HepG2 (cell line): Measurements from ENCODE around the gene MRPS11. TPM values are rescaled to one million over a fixed set of nuclear protein-coding genes. Genes with fewer than 3 reads are reported as not detected.
A peak's percentile ranks its signal among the peaks of the same experiment; 100 is the strongest.

ENCODE experiments used
- ATAC-seq: fragments of 200-7000 bp; cut with Tn5 transposase; 3 replicates; pipeline ENCODE4 v1.9.1; 2020; ENCODE audit warnings: mild to moderate bottlenecking, moderate library complexity
- Bru-seq: library from RNA; stranded (reverse); fragments of 400-500 nt; gene quantifications from one replicate; lab custom pipeline; 2021; lab: Mats Ljungman, UMichigan
- BruChase-seq, 2 experiments: library from RNA; stranded (reverse); fragments of 400-500 nt; gene quantifications; one replicate each; lab custom pipeline; 2021; lab: Mats Ljungman, UMichigan
- BruUV-seq: library from RNA; stranded (reverse); fragments of 400-500 nt; replicated peaks from 2 replicates; lab custom pipeline; 2021; lab: Mats Ljungman, UMichigan
- CTCF ChIA-PET: fragments of 300-600 bp; formaldehyde crosslinking; extraction: SDS; loops from one replicate; lab custom pipeline; 2021; ENCODE audit warnings: low total read pairs, inconsistent platforms, low intra/inter-chr PET ratio; lab: Yijun Ruan, JAX
- POLR2A ChIA-PET: fragments of 350-600 bp; sonication (Branson Sonifier 250); formaldehyde crosslinking; loops from one replicate; lab custom pipeline; 2020; ENCODE audit warnings: antibody characterized with exemption, inconsistent platforms; lab: Yijun Ruan, JAX
- DNase-seq: peaks from one replicate; pipeline ENCODE4 v3.0.0-alpha.2; 2015; ENCODE audit warnings: low spot score
- FAIRE-seq: peaks from 3 replicates; lab custom pipeline; 2011; peaks lifted over from hg19 to GRCh38; lab: Jason Lieb, UNC
- H2AFZ ChIP-seq: one replicate; pipeline ENCODE4 v1.6.1; 2011; ENCODE audit warnings: low read length, inconsistent platforms
- H3K27ac ChIP-seq: fragments of 300-600 bp; 3 replicates; pipeline ENCODE4 v1.8.0; 2011; ENCODE audit warnings: mixed run types, mild to moderate bottlenecking, mixed read lengths, low read length, inconsistent platforms; ENCODE audit not compliant: insufficient read depth; ENCODE audit errors: extremely low read length
- H3K27me3 ChIP-seq, 2 experiments: fragments of 200-600 bp in 1 of 2; 2 replicates in 1 of 2; 3 replicates in 1 of 2; pipeline versions ENCODE4 v1.6.0 to v1.8.0; 2011; ENCODE audit warnings: low read length in 2 of 2, mild to moderate bottlenecking in 2 of 2, moderate library complexity in 2 of 2, inconsistent platforms in 1 of 2; ENCODE audit not compliant: insufficient read depth in 2 of 2, control insufficient read depth in 1 of 2
- H3K36me3 ChIP-seq, 2 experiments: fragments of 200-600 bp in 1 of 2; replicated peaks in 1 of 2; 2 replicates in 1 of 2; 3 replicates in 1 of 2; pipeline versions ENCODE4 v1.5.1 to v1.8.0; 2011; ENCODE audit warnings: low read length in 2 of 2, inconsistent platforms in 1 of 2; ENCODE audit not compliant: insufficient read depth in 2 of 2, control insufficient read depth in 1 of 2
- H3K4me1 ChIP-seq: 2 replicates; pipeline ENCODE4 v1.5.1; 2012; ENCODE audit warnings: low read length, inconsistent platforms; ENCODE audit not compliant: insufficient read depth
- H3K4me2 ChIP-seq: 2 replicates; pipeline ENCODE4 v1.6.0; 2011; ENCODE audit warnings: low read depth, low read length, inconsistent platforms
- H3K4me3 ChIP-seq, 3 experiments: fragments of 200-600 bp in 1 of 3; sonication (generic), shearing (Covaris generic) in 1 of 3; replicated peaks in 1 of 3; 2 replicates each; pipeline ENCODE4 v1.5.1; 2011 to 2016; ENCODE audit warnings: low read length in 3 of 3, inconsistent platforms in 2 of 3, low read depth in 2 of 3, mild to moderate bottlenecking in 2 of 3, control low read depth in 1 of 3, mixed read lengths in 1 of 3; ENCODE audit not compliant: insufficient read depth in 1 of 3
- H3K79me2 ChIP-seq: one replicate; pipeline ENCODE4 v1.6.1; 2011; ENCODE audit warnings: low read length, inconsistent platforms; ENCODE audit not compliant: insufficient read depth
- H3K9ac ChIP-seq: 2 replicates; pipeline ENCODE4 v1.6.0; 2011; ENCODE audit warnings: mild to moderate bottlenecking, low read depth, low read length, inconsistent platforms; ENCODE audit not compliant: insufficient read depth
- H3K9me3 ChIP-seq: 2 replicates; pipeline ENCODE4 v1.5.1; 2012; ENCODE audit warnings: mild to moderate bottlenecking, low read length
- H4K20me1 ChIP-seq: 2 replicates; pipeline ENCODE4 v1.6.0; 2011; ENCODE audit warnings: inconsistent platforms, mild to moderate bottlenecking, low read length, moderate library complexity; ENCODE audit not compliant: insufficient read depth
- FOXJ3 ChIP-seq: sonication (generic); formaldehyde crosslinking; IDR thresholded peaks from 2 replicates; pipeline ENCODE4 v1.4.0; 2020; ENCODE audit warnings: missing genetic modification reagents, mild to moderate bottlenecking, borderline replicate concordance
- HDAC6 ChIP-seq: fragments of 200-600 bp; sonication (generic); IDR thresholded peaks from 2 replicates; pipeline ENCODE4 v1.7.0; 2017; ENCODE audit warnings: mild to moderate bottlenecking, antibody characterized with exemption, low read length, low read depth
- HNRNPUL1 ChIP-seq: fragments of 200-400 bp; formaldehyde crosslinking; IDR thresholded peaks from 2 replicates; pipeline ENCODE4 v1.6.1; 2017; ENCODE audit warnings: low read depth, mild to moderate bottlenecking, low read length, moderate library complexity
- NKX3-1 ChIP-seq: sonication (generic); formaldehyde crosslinking; IDR thresholded peaks from 2 replicates; pipeline ENCODE4 v1.5.0; 2020; ENCODE audit warnings: missing genetic modification reagents
- ZNF136 ChIP-seq: sonication (generic); formaldehyde crosslinking; IDR thresholded peaks from 2 replicates; pipeline ENCODE4 v1.8.1; 2022; ENCODE audit warnings: low read depth, mild to moderate bottlenecking, moderate library complexity, missing genetic modification reagents
- ZNF382 ChIP-seq: sonication (generic); formaldehyde crosslinking; IDR thresholded peaks from 2 replicates; pipeline ENCODE4 v1.5.0; 2020; ENCODE audit warnings: missing genetic modification reagents, mild to moderate bottlenecking, borderline replicate concordance
- ZNF572 ChIP-seq: sonication (generic); formaldehyde crosslinking; IDR thresholded peaks from 2 replicates; pipeline ENCODE4 v1.5.1; 2020; ENCODE audit warnings: mild to moderate bottlenecking, missing genetic modification reagents
- WGBS: methylation state at CpG from one replicate; pipeline ENCODE4 v1.1.6; 2017; ENCODE audit warnings: low lambda C conversion rate; 5-methylcytosine and 5-hydroxymethylcytosine counted together
- in situ Hi-C: cut with HindIII; loops from 2 replicates; pipeline ENCODE4 v1.10.0; 2017; ENCODE audit warnings: low pct_unique_long_range_greater_than_20kb; ENCODE audit not compliant: extremely low pct_ligation_motif_present
- intact Hi-C: fragments of 100-400 bp; cut with micrococcal nuclease; formaldehyde crosslinking; loops from one replicate; pipeline ENCODE4 v1.10.0; 2022; ENCODE audit not compliant: unreplicated experiment
- long read RNA-seq, 2 experiments: library from RNA in 1 of 2; library from polyadenylated mRNA in 1 of 2; stranded (forward) in 1 of 2; unstranded in 1 of 2; transcript quantifications; one replicate each; pipeline ENCODE4 v2.0.0, GENCODE V29; 2019 to 2022
- polyA minus RNA-seq, 3 experiments: library from RNA; depleted of rRNA, polyadenylated mRNA; stranded (reverse); fragments of >200 nt; gene quantifications; 2 replicates each; pipeline ENCODE4 v1.2.3, GENCODE V29; 2011; ENCODE audit warnings: low replicate concordance in 1 of 3
- polyA plus RNA-seq, 8 experiments: library from polyadenylated mRNA; depleted of rRNA in 3 of 8; stranded (reverse) in 7 of 8; unstranded in 1 of 8; fragments of >200 nt; fragmentation: Illumina TruSeq in 4 of 8; extraction: Trizol in 4 of 8; gene quantifications; 2 replicates each; pipeline versions ENCODE4 v1.2.1 to v1.2.3, GENCODE V29; 2011 to 2016; ENCODE audit warnings: low read depth in 4 of 8, missing spikeins in 1 of 8, mixed read lengths in 1 of 8; ENCODE audit not compliant: insufficient read depth in 1 of 8
- total RNA-seq, 5 experiments: library from RNA; depleted of rRNA; stranded (reverse); fragments of >200 nt; fragmentation: Illumina TruSeq; extraction: Trizol; gene quantifications; 2 replicates each; pipeline ENCODE4 v1.2.3, GENCODE V29; 2016; ENCODE audit warnings: low read depth in 1 of 5
- TF ChIP-seq, protein P1 (sequence below): sonication (generic); formaldehyde crosslinking; IDR thresholded peaks from 2 replicates; pipeline ENCODE4 v1.4.0; 2020; ENCODE audit warnings: mild to moderate bottlenecking, low read depth, missing genetic modification reagents
- TF ChIP-seq, protein P2 (sequence below): sonication (generic); formaldehyde crosslinking; IDR thresholded peaks from 2 replicates; pipeline ENCODE4 v1.4.0; 2020; ENCODE audit warnings: missing genetic modification reagents

The MRPS11 gene
- total RNA-seq (2016; rRNA removed; fragmentation: Illumina TruSeq; extraction: Trizol) (72.7 and 94.1 TPM in 2 replicates), polyA plus RNA-seq (2011; rRNA removed) (47.7 and 50.1 TPM in 2 replicates), polyA minus RNA-seq (2011; rRNA and poly(A)+ RNA removed; ENCODE audit: low replicate concordance) (14.1 and 69.5 TPM in 2 replicates), Bru-seq, nascent RNA (percentile 81 among the genes with signal in this experiment), BruChase-seq, experiment 1, labeled RNA remaining after a 6-hour chase (percentile 70 among the genes with signal in this experiment), BruChase-seq, experiment 2, labeled RNA remaining after a 2-hour chase (percentile 80 among the genes with signal in this experiment)
- total RNA-seq (2016; cell fraction: cytosol; rRNA removed; fragmentation: Illumina TruSeq; extraction: Trizol; ENCODE audit: low read depth) = 19.0 and 20.2 TPM in 2 replicates
- 67.9 and 108 TPM in 2 replicates for total RNA-seq (2016; cell fraction: insoluble cytoplasmic fraction; rRNA removed; fragmentation: Illumina TruSeq; extraction: Trizol)
- total RNA-seq (2016; cell fraction: membrane; rRNA removed; fragmentation: Illumina TruSeq; extraction: Trizol) = 28.8 and 34.1 TPM in 2 replicates
- 24.0 and 28.9 TPM in 2 replicates for total RNA-seq (2016; cell fraction: nucleus; rRNA removed; fragmentation: Illumina TruSeq; extraction: Trizol)
- polyA plus RNA-seq (2011; cell fraction: cytosol; rRNA removed) = 38.3 and 55.8 TPM in 2 replicates
- polyA plus RNA-seq (2011; cell fraction: nucleus; rRNA removed) = 21.1 and 26.9 TPM in 2 replicates
- 26.1 and 28.1 TPM in 2 replicates for polyA plus RNA-seq (2012)
- 23.1 and 24.6 TPM in 2 replicates for polyA plus RNA-seq (2016; cell fraction: cytosol; fragmentation: Illumina TruSeq; extraction: Trizol; ENCODE audit: low read depth)
- 91.7 and 98.8 TPM in 2 replicates for polyA plus RNA-seq (2016; cell fraction: insoluble cytoplasmic fraction; fragmentation: Illumina TruSeq; extraction: Trizol; ENCODE audit: low read depth)
- 27.7 and 28.0 TPM in 2 replicates for polyA plus RNA-seq (2016; cell fraction: membrane; fragmentation: Illumina TruSeq; extraction: Trizol; ENCODE audit: low read depth)
- polyA plus RNA-seq (2016; cell fraction: nucleus; fragmentation: Illumina TruSeq; extraction: Trizol; ENCODE audit: insufficient read depth, low read depth) = 53.6 and 59.8 TPM in 2 replicates
- 11.2 and 12.9 TPM in 2 replicates for polyA minus RNA-seq (2011; cell fraction: cytosol; rRNA and poly(A)+ RNA removed)
- polyA minus RNA-seq (2011; cell fraction: nucleus; rRNA and poly(A)+ RNA removed) = 21.5 and 24.1 TPM in 2 replicates
- long read RNA-seq, experiment 1, transcript MRPS11-201 (6 exons, 3,644 nt) = major isoform, 41 of 65 reads
- long read RNA-seq, experiment 1, partial matches to known transcripts = 2 of 65 reads
- long read RNA-seq, experiment 1, other reads (novel, unspliced or antisense) = 20 of 65 reads
- long read RNA-seq, experiment 2, transcript MRPS11-201 (6 exons, 3,644 nt) = major isoform, 40 of 79 reads
- long read RNA-seq, experiment 2, partial matches to known transcripts = 4 of 79 reads
- long read RNA-seq, experiment 2, other reads (novel, unspliced or antisense) = 32 of 79 reads

DNA sequence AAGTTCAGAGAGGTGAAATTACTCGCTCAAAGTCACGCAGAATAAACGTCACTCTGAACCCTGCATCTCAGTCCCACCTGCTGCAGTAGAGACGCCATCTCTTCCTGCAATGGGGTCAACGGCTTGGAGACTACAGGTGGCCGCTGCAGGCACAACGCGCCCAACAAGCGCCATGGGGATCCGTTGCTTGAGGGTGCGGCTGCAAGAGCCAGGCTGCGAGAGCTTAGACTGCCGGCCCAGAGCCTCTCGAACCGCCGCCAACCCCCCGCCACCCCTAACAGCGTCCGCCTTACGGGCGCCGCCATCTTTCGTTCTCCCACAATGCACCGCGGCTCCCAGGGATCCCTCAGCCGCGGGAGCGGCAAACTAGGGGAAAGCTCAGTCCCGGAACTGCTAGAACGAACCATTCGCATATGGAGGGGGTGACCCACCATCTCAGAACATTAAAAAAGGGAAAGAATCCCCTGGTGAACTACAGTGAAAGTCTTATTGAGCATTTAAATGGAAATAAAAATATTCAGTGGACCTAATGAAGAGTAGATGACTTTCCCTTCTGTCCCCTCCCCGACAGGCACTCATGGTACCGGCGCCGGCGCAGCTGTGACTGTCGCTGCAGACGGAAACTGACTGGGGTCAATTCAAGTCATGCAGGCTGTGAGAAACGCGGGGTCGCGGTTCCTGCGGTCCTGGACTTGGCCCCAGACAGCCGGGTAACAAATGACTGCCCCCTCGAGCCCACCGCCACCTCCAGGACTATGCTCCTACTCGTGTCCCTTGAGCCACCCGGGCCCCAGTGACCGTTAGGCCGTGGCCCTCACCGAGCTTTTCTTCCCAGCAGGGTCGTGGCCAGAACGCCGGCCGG, at the start of gene MRPS11, which contains the start of gene MRPL46:
Gene MRPS11 (plus strand): TSS at position 636 of the 862 bp plus-strand sequence. CDS start 10 bp downstream, at position 646.
Gene MRPL46 (minus strand): TSS at position 316 of the 862 bp plus-strand sequence. CDS start 11 bp downstream, at position 305.
- Histone ChIP-seq H2AFZ (peak within 1 kb of the TSS; percentile 87), H3K9ac (peak within 1 kb of the TSS; percentile 89), H3K27ac (peak within 1 kb of the TSS; percentile 91), H3K9me3 (no peaks in the 10 kb centered on the region), H3K4me3 (peak within 1 kb of the TSS; percentile 86 to 98 (median 91)), H3K27me3 (peaks cover 0 to 3% of the 10 kb centered on the region in 2 experiments; a peak in 1 of 5 replicates), H3K36me3 (peaks cover 4 to 29% of the 10 kb centered on the region in 2 experiments), H3K4me2 (peak within 1 kb of the TSS; percentile 88), H4K20me1 (no peaks in the 10 kb centered on the region), H3K4me1 (peaks cover 55% of the 10 kb centered on the region), H3K79me2 (peaks cover 54% of the 10 kb centered on the region)
- 0% methylated on average over 22 of the region's 55 CpGs for WGBS
- ChIA-PET POLR2A (interaction anchor here (0.7 to 5.5 kb wide), 10 partner anchors 12 to 621 kb away, joined by 3 to 64 read pairs (median 6); partner anchors contain the start of genes ABHD2, AEN and ISG20), CTCF (no interaction called here)
- intact Hi-C loops (loop anchor here (2.0 kb wide), 1 partner anchor 147 kb away; no protein-coding TSS in a partner anchor), in situ Hi-C loops (loop anchor here (5.0 kb wide), 1 partner anchor 150 kb away; no protein-coding TSS in a partner anchor)
- DNase-seq (peak; percentile 79), ATAC-seq (peak; percentile 87), FAIRE-seq (peak; percentile 28)
- no TSS peak for BruUV-seq
- no peak for TF ChIP-seq HDAC6
- TF ChIP-seq NKX3-1 (CRISPR knock-in tag) = 0 out of 2 replicates have a peak, but pooled peaks have one; percentile 19
- no peak for TF ChIP-seq ZNF382 (CRISPR knock-in tag)
- no peak for TF ChIP-seq ZNF136
- TF ChIP-seq, protein P1, sequence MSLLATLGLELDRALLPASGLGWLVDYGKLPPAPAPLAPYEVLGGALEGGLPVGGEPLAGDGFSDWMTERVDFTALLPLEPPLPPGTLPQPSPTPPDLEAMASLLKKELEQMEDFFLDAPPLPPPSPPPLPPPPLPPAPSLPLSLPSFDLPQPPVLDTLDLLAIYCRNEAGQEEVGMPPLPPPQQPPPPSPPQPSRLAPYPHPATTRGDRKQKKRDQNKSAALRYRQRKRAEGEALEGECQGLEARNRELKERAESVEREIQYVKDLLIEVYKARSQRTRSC = 0 out of 2 replicates have a peak, but pooled peaks have one; percentile 42
- peak; percentile 29; the same call in 1 of the 2 replicates for TF ChIP-seq ZNF572
- no peak for TF ChIP-seq FOXJ3 (CRISPR knock-in tag)
- TF ChIP-seq, protein P2, sequence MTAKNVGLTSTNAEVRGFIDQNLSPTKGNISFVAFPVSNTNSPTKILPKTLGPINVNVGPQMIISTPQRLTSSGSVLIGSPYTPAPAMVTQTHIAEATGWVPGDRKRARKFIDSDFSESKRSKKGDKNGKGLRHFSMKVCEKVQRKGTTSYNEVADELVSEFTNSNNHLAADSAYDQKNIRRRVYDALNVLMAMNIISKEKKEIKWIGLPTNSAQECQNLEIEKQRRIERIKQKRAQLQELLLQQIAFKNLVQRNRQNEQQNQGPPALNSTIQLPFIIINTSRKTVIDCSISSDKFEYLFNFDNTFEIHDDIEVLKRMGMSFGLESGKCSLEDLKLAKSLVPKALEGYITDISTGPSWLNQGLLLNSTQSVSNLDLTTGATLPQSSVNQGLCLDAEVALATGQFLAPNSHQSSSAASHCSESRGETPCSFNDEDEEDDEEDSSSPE (CRISPR knock-in tag) = peak; percentile 92
- TF ChIP-seq HNRNPUL1 = no peak
